Endothelial cell of hepatic sinusoid (primary cell): Measurements from ENCODE around the gene ANKS1B.

Experiments used
- in situ Hi-C: cut with HindIII; loops from 2 replicates; pipeline ENCODE4 v1.10.0; 2017; ENCODE audit warnings: low sequenced_read_pairs

Gene ANKS1B

DNA sequence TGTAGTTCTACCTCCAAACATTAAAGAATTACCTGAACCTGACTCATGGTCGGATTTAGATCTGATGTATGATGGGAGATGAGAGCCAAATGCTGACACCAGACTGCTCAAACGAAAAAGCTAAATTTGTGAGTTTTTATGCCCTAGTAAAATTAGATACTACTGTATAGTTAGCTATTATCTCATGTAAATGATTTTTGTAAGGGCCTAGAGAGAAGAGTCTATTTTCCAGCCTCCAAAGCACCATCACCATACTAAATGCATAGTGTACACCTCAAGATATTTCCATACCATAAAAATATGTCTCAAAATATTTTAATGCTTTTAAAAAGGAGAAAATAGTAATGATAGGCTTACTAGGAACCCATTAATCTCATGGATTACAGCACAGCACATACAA, 18.3 kb downstream of the ANKS1B start:
- in situ Hi-C loops: no loop called here

DNA sequence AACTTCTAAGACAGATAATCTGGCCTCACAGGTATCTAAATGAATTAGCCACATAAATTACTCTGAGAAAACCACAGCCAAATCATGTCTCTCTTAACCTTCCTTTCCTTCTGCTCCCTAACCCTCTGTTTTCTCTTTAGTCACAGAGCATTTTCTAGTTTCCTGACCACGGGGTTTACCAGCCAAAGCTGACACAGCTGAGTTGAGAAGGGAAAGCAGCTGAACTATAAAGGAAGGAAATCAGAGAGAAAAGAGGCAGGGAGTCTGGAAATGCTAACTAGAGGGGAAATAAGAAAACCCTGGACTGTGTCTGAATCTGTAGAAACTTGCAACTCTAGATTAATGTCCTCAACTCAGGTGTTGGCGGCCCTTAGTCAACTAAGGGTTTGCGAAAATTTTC, 24.4 kb downstream of the ANKS1B start:
- in situ Hi-C loops: no loop called here

DNA sequence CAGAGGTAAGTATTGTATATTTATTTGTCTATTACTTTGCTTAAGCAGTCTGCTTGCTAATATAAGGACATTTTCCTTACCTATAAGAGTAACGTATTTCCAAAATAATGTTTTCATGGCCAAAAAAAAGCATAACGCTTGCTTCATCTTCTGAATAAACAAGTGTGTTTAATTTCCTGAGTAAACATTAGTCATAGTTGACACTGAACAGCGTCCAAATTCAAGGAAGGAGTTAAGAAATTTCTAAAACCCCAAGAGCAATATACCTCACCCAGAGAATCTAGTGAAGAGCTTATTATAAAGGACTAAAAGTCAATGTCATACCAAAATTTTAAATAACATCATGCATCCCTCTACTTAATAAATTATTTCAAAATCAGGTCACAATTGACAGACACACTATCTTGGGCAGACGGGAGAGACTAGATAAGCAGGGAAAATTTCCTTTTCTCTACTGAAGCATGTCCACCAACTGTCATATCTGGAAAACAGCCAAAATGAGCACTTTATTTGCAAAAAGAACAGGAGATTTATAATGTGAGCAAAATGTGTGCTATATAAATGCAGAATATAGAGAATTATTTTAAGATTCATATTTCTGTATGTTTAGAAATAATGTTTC, 25.1 kb downstream of the ANKS1B start:
- in situ Hi-C loops: no loop called here

DNA sequence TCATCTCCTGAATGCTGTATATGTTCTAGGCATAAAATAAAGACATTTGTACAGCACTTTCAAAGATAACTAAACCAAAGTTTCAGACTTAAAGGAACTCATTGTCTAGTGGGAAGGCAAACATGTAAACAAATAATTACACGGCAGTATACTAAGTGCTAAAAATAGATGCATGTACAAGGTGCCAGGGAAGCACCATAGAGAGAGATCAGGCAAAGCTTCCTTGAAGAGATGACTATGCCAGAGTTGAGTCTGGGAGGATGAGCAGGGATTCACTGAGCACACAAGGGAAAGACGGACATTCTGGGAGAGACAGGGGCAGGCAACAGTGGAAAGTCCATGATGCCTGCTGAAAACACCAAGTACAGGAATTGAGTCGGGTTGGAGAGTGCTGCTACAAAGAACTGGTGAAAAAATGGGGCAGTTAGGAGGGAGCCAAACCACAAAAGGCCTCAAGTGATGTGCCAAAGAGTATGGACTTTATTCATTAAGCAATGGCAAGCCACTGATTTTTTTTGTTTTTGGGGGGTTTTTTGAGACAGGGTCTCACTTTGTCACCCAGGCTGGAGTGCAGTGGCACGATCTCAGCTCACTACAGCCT, 26.8 kb downstream of the ANKS1B start:
- in situ Hi-C loops: no loop called here

DNA sequence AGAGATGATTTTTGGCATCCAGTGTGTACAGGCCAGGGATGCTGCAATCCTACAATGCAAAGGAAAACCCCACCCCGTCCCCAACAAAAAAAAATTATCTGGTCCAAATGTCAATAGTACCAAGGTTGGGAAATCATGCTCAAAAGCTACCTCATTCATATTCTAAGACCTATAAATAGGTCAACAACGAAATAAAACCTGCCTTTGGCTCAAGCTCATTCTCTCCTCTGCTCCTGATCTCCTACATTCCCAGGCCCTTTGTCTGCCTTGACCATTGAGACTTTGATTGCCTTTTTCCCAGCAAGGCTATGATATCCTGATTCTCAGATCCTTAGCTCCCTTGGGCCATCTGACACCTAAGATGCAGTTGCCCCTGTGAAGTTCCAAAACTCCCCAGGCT, 30.0 kb downstream of the ANKS1B start:
- in situ Hi-C loops: no loop called here

DNA sequence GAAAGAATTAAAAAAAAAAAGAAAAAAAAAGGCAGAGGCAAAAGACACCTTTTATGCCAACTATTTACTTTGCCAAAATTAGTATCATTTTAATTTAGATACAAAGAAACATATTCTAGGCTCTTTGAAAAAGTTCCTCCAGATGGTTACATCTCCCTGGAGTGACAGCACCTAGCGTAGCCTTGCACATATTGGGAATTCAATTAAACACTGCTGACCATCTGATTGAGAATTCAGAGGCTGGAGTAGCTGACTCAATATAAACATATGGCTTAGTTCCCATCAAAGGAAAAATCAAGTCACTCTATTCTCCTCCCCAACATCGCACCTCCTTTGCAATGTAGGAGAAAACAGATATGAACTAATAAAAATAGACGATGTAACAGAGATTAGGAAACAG, 36.4 kb downstream of the ANKS1B start:
- in situ Hi-C loops: no loop called here

DNA sequence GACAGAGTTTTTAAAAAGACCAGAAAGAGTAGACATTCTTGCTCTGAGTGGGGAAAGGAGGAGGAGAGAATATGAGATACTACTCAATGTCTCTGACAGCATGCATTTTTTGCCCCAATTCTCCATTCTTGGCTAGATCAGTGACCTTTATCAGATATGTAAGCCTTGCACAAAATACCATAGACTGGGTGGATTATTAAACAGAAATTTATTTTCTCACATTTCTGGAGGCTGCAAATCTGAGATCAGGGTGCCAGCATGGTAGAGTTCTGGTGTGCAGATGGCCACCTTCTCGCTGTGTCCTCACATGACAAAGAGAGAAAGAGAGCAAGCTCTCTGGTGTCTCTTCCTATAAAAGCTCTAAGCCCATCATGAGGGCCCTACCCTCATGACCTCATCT, 38.6 kb downstream of the ANKS1B start:
- in situ Hi-C loops: no loop called here

DNA sequence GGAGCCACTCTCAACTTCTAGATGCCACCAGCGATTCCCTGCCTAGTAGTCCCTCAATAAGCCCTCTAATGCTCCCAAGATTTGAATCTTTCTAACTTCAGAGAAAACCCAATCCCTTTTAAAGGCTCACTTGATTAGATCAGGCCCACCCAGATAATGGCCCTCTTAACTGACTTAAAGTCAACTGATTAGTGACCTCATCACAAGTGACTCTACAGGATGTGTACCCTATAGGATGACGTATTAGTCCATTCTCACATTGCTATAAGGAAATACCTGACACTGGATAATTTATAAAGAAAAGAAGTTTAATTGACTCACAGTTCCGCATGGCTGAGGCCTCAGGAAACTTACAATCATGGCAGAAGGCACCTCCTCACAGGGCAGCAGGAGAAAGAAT, 49.1 kb downstream of the ANKS1B start:
- in situ Hi-C loops: no loop called here

DNA sequence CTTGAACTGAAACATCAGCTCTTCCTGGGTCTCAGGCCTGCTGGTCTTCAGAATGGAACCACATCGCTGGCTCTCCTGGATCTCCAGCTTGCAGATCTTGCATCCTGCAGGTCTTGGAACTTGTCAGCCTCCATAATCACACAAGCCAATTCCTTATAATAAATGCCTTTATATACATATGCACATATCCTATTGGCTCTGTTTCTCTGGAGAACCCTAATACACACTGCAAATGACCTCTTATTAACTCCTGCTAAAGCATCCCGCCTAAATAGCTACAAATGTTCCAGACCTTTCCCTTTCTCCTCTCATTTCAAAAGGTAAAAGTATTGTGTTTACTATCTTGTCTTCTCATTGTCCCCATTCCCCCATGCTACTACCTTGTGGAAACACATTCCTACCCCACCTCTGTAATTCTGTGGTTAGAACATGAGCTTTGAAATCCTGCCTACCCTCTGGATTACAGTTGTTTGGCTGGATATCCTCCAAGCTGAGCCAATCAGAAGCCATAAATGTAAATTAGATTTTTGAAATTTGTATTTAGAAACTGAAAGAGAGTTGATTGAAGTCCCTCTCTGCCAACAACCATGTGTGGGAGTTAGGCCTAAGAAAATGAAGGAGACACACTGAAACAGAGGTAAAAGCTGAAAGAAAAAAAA, 58.1 kb downstream of the ANKS1B start:
- in situ Hi-C loops: no loop called here

DNA sequence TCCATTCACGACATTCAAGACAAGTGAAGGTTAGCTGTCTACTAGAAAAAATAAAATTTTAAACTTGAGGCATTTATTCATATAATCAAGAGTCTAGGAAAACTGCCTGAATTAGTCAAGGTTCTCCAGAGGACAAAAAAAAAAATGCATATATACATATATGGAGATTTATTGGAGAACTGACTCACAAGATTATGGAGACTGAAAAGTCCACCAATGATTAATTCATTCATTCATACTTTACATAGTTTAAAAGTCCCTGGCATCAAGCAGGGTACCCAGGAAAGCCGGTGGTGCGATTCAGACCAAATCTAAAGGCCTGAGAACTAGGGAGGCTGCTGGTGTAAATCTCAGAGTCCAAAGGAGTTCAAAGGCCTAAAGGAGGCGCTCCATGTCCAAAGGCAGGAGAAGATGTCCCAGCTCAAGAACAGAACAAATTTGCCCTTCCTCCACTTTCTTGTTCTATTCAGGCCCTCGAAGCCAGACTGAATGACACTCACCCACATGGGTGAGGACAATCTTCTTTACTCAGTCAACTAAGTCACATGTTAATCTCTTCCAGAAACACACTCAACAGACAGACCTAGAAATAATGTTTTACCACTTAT, 64.3 kb downstream of the ANKS1B start:
- in situ Hi-C loops: no loop called here

DNA sequence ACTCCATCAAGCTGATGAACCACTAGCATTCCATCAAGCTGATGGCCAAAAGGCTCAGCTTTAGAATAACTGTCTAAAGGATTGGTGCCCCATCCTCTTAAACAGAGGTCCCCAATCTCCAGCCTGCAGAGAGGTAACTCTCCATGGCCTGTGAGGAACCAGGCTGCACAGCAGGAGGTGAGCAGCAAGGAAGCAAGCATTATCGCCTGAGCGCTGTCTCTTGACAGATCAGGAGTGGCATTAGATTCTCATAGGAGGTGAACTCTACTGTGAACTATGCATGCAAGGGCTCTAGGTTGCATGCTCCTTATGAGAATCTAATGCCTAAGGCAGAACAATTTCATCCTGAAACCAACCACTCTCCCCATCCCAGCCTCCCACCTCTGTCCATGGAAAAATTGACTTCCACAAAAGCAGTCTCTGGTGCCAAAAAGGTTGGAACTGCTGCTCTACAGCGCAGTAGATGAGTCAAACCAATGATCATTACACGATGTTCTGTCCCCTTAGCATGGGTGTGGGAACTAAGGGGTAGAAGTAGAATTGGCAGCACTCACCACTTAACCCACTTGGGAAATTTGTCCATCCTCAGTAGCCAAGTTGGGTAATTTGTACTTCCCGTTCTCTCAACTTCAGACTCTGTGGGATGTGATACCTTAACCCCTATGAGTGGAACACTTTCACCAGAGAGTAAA, 66.9 kb downstream of the ANKS1B start:
- in situ Hi-C loops: no loop called here

DNA sequence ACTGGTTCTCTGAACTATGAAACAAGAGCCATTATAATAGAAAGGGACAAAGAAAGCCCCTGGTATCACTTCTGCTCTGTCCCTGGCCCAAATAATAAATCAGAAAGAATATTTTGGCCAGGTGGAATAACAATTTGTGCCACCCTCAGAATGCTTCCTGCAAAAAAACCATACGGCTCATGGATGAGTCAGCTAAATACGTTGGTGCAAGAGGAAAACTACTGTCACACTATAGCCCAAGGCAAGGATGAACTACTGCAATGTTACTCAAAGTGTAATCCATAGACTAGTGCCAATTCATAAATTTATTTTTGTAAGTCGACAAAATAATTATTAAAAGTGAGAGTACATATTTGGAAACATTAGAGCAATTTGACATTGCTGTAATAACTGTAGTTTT, 68.2 kb downstream of the ANKS1B start:
- in situ Hi-C loops: no loop called here

DNA sequence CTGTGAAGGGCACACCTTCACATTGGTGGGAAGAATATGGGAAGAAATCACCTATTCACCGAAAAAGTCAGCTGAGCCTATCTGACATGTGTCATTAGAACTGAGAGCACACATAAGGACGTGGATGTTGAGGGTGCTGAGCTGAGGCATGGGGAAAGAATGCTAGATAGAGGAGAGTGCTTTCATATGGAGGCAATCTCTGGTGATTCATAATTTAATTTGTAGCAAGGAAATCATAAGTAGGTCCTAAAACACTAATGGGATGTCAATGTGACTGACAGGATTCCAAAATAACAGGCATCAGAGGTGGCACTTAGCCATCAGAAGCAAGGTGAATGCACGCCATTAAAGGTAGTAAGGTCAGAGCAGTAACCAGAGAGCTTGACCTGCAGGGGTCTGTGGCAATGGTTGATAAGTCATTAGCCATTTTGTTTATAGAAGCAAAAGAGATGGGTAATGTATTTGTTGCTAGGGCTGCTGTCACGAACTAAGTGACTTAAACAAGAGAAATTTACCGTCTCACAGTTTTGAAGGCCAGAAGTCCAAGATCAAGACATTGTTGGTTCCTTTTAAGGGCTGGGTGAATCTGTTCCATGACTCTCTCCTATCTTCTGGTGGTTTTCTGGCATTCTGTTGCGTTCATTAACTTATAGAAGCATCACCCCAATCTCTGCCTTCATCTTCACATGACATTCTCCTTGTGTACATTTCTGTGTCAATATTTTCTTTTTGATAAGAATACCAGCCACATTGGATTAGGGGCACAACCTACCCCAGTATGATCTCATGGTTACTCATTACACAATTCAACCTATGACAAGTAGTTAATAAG, 69.3 kb downstream of the ANKS1B start:
- in situ Hi-C loops: no loop called here

DNA sequence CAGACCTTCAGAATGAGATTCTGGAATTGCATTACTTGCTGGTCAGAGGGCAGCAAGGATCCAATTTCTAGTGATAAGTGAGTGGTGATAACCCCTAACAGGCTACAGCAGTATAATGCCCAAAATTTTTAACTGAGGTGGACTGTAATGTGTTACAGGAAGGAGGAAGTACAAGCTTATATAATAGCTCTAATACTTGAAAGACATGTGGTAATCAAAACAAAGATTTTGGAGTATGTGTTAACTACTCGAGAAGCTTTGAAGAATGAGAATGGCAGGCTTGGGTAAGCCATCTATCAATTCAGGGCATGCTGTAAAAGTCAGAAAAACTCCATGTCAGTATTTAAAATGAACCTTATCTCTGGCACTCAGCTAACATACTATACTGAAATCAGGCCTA, 70.5 kb downstream of the ANKS1B start:
- in situ Hi-C loops: no loop called here

DNA sequence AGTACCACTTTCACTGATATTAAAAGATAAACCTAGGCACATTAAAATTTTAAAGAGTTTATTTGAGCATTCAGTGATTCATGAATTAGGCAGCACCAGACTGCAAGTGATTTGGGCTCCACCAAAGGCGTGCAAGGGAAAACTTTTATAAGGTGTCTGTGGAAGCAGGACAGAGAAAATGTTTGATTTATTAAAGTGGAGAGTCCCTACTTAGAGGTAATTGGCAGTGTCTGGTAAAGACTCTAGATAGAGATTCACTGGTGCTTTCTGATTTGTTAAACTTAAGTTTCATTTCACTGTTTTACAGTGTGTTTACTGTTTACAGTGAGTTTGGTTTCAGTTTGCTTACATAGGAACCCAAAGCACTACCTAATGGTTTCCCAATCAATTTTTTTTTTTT, 72.8 kb downstream of the ANKS1B start:
- in situ Hi-C loops: no loop called here

DNA sequence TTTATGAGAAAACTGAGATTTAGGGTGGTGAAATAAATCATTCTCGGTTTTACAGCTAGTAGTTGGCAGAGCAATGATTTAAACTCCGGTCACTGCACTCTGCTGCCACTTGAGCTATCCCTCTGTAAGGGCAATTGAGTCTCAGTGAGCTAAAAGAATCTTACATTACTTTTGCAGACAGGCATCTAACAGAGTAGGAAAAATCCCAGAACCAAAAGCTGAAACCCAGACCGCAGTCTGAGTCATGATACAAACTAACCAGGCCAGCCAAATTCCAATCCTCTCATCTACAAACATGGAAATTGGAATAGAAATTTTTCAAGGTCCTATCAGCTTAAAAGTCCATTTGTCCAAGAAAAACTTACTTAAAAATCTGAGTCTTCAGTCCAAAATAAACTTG, 73.7 kb downstream of the ANKS1B start:
- in situ Hi-C loops: no loop called here

DNA sequence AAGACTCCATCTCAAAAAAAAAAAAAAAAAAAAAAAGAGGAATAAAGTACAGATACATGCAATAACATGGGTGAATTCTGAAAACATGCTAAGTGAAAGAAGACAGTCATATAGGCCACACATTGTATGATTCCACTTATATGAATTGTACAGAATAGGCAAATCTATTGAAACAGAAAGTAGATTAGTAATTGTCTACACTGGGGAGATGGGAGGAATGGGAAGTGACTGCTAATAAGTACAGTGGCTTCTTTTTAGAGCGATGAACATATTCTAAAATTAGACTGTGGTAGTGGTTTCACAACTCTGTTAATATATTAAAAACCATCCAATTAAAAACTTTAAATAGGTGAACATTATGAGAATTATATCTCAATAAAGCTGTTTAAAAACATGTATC, 74.4 kb downstream of the ANKS1B start:
- in situ Hi-C loops: no loop called here

DNA sequence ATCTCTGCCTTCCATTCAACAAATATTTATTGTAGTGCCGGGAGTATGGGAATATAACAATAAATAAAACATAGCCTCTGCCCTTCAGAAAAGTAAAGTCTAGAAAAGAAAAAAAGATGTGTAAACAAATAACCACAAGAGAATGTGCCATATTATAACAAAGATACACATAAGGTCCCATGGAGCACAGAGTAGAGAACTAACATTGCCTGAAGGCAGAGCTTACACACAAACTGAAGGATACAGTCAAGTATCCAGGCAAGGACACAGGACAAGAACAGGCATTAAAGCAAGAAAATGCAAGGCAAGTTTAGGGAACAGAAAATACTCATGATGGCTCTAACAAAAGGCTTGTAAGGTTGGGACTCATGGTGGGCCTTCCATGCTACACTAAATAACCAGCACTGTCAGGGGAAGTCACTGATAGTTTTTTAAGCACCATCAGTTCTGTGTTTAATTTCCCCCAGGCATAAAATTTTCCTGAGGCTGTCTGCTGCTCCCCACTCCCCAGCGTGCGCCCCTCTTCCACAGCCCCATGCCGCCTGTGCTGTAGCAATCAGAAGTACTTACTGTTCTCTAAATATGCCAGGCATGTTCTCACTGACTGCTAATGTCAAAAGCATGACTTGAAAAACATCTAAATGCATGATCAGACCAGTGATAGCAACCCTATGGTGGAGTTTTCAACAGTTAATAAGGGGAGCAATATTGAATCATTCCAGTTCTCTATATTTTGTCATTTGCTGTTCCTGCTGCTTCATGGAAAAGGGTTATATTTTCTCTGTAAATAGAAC, 77.8 kb downstream of the ANKS1B start:
- in situ Hi-C loops: no loop called here

DNA sequence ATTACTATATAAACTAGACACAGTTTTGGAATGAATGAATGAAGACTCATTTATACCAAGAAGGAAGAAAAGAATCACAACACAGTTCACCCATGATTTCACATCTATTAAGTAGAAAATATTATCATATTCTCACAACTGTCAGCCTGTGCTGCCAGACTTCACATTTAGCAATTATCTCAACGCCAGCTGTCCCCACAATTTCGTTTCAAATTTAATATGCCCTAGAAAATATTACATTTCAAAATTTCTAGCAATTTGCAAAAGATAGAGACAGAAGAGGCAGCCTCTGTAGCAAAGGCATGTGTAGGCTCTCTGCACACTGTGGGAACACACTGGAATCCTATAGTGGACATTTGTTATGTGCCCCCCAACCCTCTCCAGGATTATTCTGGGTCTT, 83.6 kb downstream of the ANKS1B start:
- in situ Hi-C loops: no loop called here

DNA sequence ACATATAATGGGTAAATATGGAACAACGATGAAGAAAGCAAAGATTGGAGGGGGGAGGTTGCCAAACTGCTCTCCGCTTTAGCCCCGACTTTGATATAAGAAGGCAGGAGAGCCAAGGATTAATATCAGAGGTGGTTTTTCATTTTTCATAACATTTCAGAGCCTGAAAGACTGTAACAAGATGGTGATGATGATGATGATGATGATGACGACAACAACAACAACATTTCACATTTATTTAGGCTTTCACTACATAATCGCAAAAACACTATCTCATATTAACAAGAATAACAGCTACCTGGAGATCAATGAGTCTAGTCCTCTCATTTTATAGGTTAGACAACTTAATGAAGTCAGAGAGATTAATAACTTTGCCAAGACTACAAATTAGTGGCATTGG, 86.1 kb downstream of the ANKS1B start:
- in situ Hi-C loops: no loop called here
